B cell (primary cell): ENCODE measurements around the gene FOLR1. TPM values are rescaled to one million over a fixed set of nuclear protein-coding genes. Genes with fewer than 3 reads are reported as not detected.
"Not testable (repeated sequence)": the region's sequence is repeated elsewhere in the genome, so short reads cannot be mapped to it uniquely, and the experiment has no call there.

ENCODE experiments used
- ATAC-seq: fragments of 200-7000 bp; cut with Tn5 transposase; one replicate; pipeline ENCODE4 v1.10.0; 2021; ENCODE audit warnings: low read depth, mild to moderate bottlenecking, moderate number of reproducible peaks, moderate library complexity
- CTCF ChIA-PET: fragments of 350-600 bp; sonication (Branson Sonifier 250); formaldehyde crosslinking; loops from one replicate; lab custom pipeline; 2021; ENCODE audit warnings: antibody characterized with exemption, inconsistent platforms; lab: Charles Lee
- POLR2A ChIA-PET: fragments of 350-600 bp; sonication (Branson Sonifier 250); formaldehyde crosslinking; loops from one replicate; lab custom pipeline; 2021; ENCODE audit warnings: antibody characterized with exemption; lab: Charles Lee
- DNase-seq: peaks from one replicate; pipeline ENCODE4 v3.0.0; 2013
- H2AFZ ChIP-seq: 2 replicates; pipeline ENCODE4 v1.6.1; 2012; ENCODE audit warnings: mild to moderate bottlenecking, low read depth, low read length; ENCODE audit not compliant: insufficient read depth, poor library complexity, severe bottlenecking
- H3K27ac ChIP-seq, 2 donors: 1 replicate in 1 of 2; 2 replicates in 1 of 2; pipeline ENCODE4 v1.5.1; 2012 to 2013; ENCODE audit warnings: low read length in 2 of 2, mild to moderate bottlenecking in 2 of 2, moderate library complexity in 1 of 2
- H3K27me3 ChIP-seq, 4 experiments: fragments of 200-600 bp in 1 of 4; sonication (generic) in 1 of 4; replicated peaks in 1 of 4; 1 replicate in 2 of 4; 2 replicates in 2 of 4; pipeline versions ENCODE4 v1.6.1 to v1.7.0; 2013 to 2016; ENCODE audit warnings: low read length in 3 of 4, mild to moderate bottlenecking in 2 of 4, mixed read lengths in 1 of 4, moderate library complexity in 1 of 4; ENCODE audit not compliant: insufficient read depth in 4 of 4, control insufficient read depth in 3 of 4; ENCODE audit errors: control extremely low read depth in 1 of 4
- H3K36me3 ChIP-seq, 2 experiments: replicated peaks in 1 of 2; 1 replicate in 1 of 2; 2 replicates in 1 of 2; pipeline versions ENCODE4 v1.6.1 to v1.7.1; 2013; ENCODE audit warnings: low read length in 1 of 2; ENCODE audit not compliant: insufficient read depth in 2 of 2, control insufficient read depth in 1 of 2; ENCODE audit errors: control extremely low read depth in 1 of 2, extremely low read depth in 1 of 2
- H3K4me1 ChIP-seq, 2 donors: fragments of 200-600 bp in 1 of 2; sonication (generic) in 1 of 2; 1 replicate in 1 of 2; 2 replicates in 1 of 2; pipeline versions ENCODE4 v1.5.1 to v1.6.1; 2013 to 2017; ENCODE audit warnings: low read length in 2 of 2; ENCODE audit not compliant: control insufficient read depth in 2 of 2, insufficient read depth in 2 of 2
- H3K4me2 ChIP-seq: replicated peaks from 2 replicates; pipeline ENCODE3; 2012; ENCODE audit warnings: mild to moderate bottlenecking, low read depth, low read length; ENCODE audit not compliant: poor library complexity, severe bottlenecking
- H3K4me3 ChIP-seq, 5 experiments: fragments of 200-600 bp in 1 of 5; sonication (generic) in 1 of 5; 1 replicate in 3 of 5; 2 replicates in 2 of 5; pipeline versions ENCODE4 v1.5.1 to v1.7.0; 2011 to 2016; ENCODE audit warnings: low read length in 4 of 5, mild to moderate bottlenecking in 4 of 5, low read depth in 2 of 5, control low read depth in 1 of 5, moderate library complexity in 1 of 5; ENCODE audit not compliant: insufficient read depth in 1 of 5; ENCODE audit errors: control extremely low read depth in 1 of 5, extremely low read depth in 1 of 5
- H3K79me2 ChIP-seq: fragments of 200-600 bp; sonication (generic); one replicate; pipeline ENCODE4 v1.6.0; 2016; ENCODE audit warnings: low read length; ENCODE audit not compliant: control insufficient read depth, insufficient read depth
- H3K9ac ChIP-seq: fragments of 200-600 bp; sonication (generic); 2 replicates; pipeline ENCODE4 v1.6.1; 2017; ENCODE audit warnings: mild to moderate bottlenecking, low read length, moderate library complexity
- H3K9me3 ChIP-seq, 3 donors: one replicate each; pipeline versions ENCODE4 v1.6.1 to v1.7.1; 2013; ENCODE audit warnings: low read length in 2 of 3; ENCODE audit not compliant: control insufficient read depth in 2 of 3, insufficient read depth in 1 of 3; ENCODE audit errors: control extremely low read depth in 1 of 3
- H4K20me1 ChIP-seq: 2 replicates; pipeline ENCODE4 v1.6.0; 2012; ENCODE audit warnings: mild to moderate bottlenecking, low read length; ENCODE audit not compliant: insufficient read depth, control insufficient read depth, poor library complexity, severe bottlenecking
- H3K27ac Mint-ChIP-seq: one replicate; pipeline ENCODE4 v1.8.0; 2021; ENCODE audit warnings: mixed read lengths
- H3K27me3 Mint-ChIP-seq: one replicate; pipeline ENCODE4 v1.8.0; 2021; ENCODE audit warnings: mixed read lengths
- H3K4me1 Mint-ChIP-seq: one replicate; pipeline ENCODE4 v1.8.0; 2021; ENCODE audit warnings: mixed read lengths
- H3K4me3 Mint-ChIP-seq: one replicate; pipeline ENCODE4 v1.8.0; 2021; ENCODE audit warnings: mixed read lengths
- H3K9me3 Mint-ChIP-seq: one replicate; pipeline ENCODE4 v1.8.0; 2022; ENCODE audit warnings: mixed read lengths; ENCODE audit not compliant: insufficient read depth
- EZH2 ChIP-seq: IDR thresholded peaks from 2 replicates; pipeline ENCODE4 v1.6.1; 2012; ENCODE audit warnings: borderline replicate concordance, low read depth, mild to moderate bottlenecking, moderate library complexity, low read length; ENCODE audit not compliant: insufficient read depth, poor library complexity, severe bottlenecking
- WGBS: methylation state at CpG from one replicate; pipeline ENCODE4 v1.1.5; 2013; ENCODE audit warnings: missing lambda C conversion rate; ENCODE audit not compliant: insufficient coverage; 5-methylcytosine and 5-hydroxymethylcytosine counted together
- intact Hi-C: fragments of 100-400 bp; cut with micrococcal nuclease; formaldehyde crosslinking; loops from one replicate; pipeline ENCODE4 v1.10.0; 2022
- polyA plus RNA-seq: library from polyadenylated mRNA; depleted of rRNA; stranded (reverse); fragments of >200 nt; gene quantifications from 2 replicates; pipeline ENCODE4 v1.2.3, GENCODE V29; 2012
- total RNA-seq, 2 donors: library from RNA; stranded (reverse); fragments of 120-200 nt in 1 of 2; gene quantifications; 1 replicate in 1 of 2; 2 replicates in 1 of 2; pipeline versions ENCODE4 v1.2.3 to v1.2.4, GENCODE V29; 2013 to 2022
- TF ChIP-seq, protein P1 (sequence below): fragments of 200-600 bp; IDR thresholded peaks from one replicate; pipeline ENCODE4 v1.8.0; 2022; ENCODE audit warnings: antibody characterized with exemption, mild to moderate bottlenecking

FOLR1 gene
- total and polyA plus RNA-seq, 2 donors (not counting 1 experiment from before 2014, with no cell fraction given), result not detected

DNA sequence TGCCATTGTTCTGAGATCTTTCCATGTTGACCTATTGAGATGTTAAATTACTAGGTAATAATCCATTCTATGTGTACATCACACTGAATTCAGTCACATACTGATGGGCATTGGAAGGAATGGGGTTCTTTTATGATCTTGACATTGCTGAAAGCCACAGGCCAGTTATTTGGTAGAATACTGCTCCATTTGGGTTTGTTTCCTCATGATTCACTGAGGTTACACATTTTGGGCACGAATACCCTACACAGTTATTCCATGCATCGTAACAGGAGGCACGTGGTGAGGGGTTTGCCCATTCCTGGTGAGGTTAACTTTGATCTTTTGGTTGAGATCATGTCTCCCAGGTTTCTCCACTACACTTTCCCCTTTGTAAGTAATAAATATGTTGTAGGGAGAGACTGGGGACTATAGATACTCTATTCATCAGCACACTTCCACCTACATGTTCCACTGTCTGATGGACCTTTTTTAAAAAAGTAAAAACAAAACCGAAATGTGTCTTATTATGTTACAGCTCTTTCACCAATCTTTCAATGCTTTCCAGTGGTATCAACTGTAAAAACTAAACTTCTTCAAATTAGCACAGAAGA, 12.0 kb upstream of the FOLR1 start:
- Mint-ChIP-seq H3K9me3 (no peaks in the 10 kb centered on the region), H3K27ac (no peak overlapping the region), H3K4me1 (peaks cover 1% of the 10 kb centered on the region), H3K4me3 (no peak overlapping the region), H3K27me3 (peaks cover 25% of the 10 kb centered on the region)
- DNase-seq (no peak), ATAC-seq (no peak)
- ChIA-PET CTCF (interaction anchor here (1.1 to 1.8 kb wide), 4 partner anchors 41 to 151 kb away, joined by 3 to 5 read pairs (median 4); no protein-coding TSS in a partner anchor), POLR2A (interaction anchor here (0.6 kb wide), 1 partner anchor 39 kb away, joined by 7 read pairs; no protein-coding TSS in a partner anchor)
- Histone ChIP-seq H3K9ac (no peak overlapping the region), H3K4me2 (no peak overlapping the region), H3K27me3 (peaks cover 0 to 16% (median 1%) of the 10 kb centered on the region in 4 experiments), H3K27ac (no peak overlapping the region), H2AFZ (no peak overlapping the region), H3K36me3 (no peaks in the 10 kb centered on the region), H3K9me3 (no peaks in the 10 kb centered on the region), H4K20me1 (no peaks in the 10 kb centered on the region), H3K4me1 (no peaks in the 10 kb centered on the region), H3K4me3 (no peak overlapping the region), H3K79me2 (no peaks in the 10 kb centered on the region)
- TF ChIP-seq EZH2, result no peak
- TF ChIP-seq, protein P1, sequence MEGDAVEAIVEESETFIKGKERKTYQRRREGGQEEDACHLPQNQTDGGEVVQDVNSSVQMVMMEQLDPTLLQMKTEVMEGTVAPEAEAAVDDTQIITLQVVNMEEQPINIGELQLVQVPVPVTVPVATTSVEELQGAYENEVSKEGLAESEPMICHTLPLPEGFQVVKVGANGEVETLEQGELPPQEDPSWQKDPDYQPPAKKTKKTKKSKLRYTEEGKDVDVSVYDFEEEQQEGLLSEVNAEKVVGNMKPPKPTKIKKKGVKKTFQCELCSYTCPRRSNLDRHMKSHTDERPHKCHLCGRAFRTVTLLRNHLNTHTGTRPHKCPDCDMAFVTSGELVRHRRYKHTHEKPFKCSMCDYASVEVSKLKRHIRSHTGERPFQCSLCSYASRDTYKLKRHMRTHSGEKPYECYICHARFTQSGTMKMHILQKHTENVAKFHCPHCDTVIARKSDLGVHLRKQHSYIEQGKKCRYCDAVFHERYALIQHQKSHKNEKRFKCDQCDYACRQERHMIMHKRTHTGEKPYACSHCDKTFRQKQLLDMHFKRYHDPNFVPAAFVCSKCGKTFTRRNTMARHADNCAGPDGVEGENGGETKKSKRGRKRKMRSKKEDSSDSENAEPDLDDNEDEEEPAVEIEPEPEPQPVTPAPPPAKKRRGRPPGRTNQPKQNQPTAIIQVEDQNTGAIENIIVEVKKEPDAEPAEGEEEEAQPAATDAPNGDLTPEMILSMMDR, result no peak
- intact Hi-C loops, result no loop called here
- 100% methylated on average over 1 of the region's 4 CpGs for WGBS

DNA sequence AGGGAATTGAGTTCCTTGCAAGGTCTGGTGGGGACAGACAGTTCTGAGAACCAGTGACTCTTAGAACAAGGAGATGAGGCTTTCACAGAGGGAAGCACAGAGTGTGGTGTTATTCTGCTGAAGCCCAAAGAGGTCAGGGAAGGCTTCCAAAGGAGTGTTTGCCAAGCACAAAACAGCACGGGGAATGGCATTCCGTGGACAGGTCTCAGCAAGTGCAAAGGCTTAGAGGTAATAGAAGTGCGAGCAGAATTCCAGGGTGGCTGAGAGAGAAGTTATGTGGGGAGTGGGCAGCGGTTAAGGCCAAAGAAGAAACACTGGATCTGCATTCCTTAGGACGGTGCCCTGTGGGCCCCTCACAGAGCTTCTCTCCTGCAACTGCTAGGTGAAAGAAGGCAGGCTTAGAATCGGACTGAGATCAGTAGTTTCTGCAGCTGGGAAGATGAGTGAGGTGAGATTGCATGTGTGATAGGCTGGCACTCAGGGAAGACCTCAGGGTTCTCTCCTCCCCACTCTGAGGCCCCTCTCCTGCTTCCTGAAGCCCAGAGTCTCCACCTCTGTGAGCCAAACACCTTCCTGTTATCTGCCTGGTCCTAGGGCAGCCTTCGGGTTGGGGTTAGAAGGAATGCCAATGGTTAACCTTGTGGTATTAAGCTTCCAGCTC, 10.9 kb upstream of the FOLR1 start:
- H3K4me1 Mint-ChIP-seq, POLR2A ChIA-PET: not testable (repeated sequence)

DNA sequence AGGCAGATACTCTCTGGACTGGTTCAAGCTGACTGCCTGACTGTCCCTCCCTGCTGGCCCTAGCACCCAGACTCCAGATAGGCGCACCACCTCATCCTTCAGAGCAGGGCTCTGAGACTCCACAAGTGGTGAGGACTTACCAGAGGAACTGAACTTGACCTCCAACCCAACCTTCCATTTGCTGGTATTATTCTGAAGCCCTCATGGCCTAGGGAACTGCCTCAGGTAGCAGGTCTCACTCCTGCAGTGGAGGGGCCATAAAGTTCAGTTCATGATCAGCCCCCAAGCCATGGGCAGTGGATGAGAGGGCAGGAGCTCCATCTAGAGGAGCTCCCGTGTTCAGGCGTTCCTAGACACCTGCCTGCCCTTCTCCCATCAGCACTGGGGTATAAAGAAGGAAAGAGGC, 10.4 kb upstream of the FOLR1 start:
- CTCF ChIA-PET, result interaction anchor here (1.1 to 1.5 kb wide), 4 partner anchors 37 to 156 kb away, joined by 3 to 6 read pairs (median 4); no protein-coding TSS in a partner anchor
- WGBS, result 100% methylated on average over 1 of the region's 3 CpGs
- peaks cover 23% of the 10 kb centered on the region for H3K27me3 Mint-ChIP-seq
- H2AFZ ChIP-seq, POLR2A ChIA-PET, H3K4me1 ChIP-seq, H3K27ac ChIP-seq, H3K9ac ChIP-seq, H3K4me1 Mint-ChIP-seq, H4K20me1 ChIP-seq, DNase-seq, H3K4me3 ChIP-seq, intact Hi-C loops, ATAC-seq, H3K9me3 ChIP-seq, H3K27ac Mint-ChIP-seq, H3K9me3 Mint-ChIP-seq, H3K4me2 ChIP-seq, H3K4me3 Mint-ChIP-seq, H3K79me2 ChIP-seq, H3K36me3 ChIP-seq: not testable (repeated sequence)
- H3K27me3 ChIP-seq, result peaks cover 0 to 14% (median 1%) of the 10 kb centered on the region in 4 experiments

More for the DNA sequence above, 10.9 kb upstream of the FOLR1 start:
- H3K36me3 ChIP-seq, H3K79me2 ChIP-seq, H3K4me3 Mint-ChIP-seq, H3K27ac ChIP-seq, ATAC-seq, DNase-seq, H3K9me3 Mint-ChIP-seq, H3K4me1 ChIP-seq, H4K20me1 ChIP-seq, H3K9me3 ChIP-seq, H3K27ac Mint-ChIP-seq, H3K9ac ChIP-seq, H2AFZ ChIP-seq, intact Hi-C loops, H3K4me2 ChIP-seq, H3K4me3 ChIP-seq: not testable (repeated sequence)
- H3K27me3 ChIP-seq, result peaks cover 0 to 16% (median 1%) of the 10 kb centered on the region in 4 experiments
- peaks cover 23% of the 10 kb centered on the region for H3K27me3 Mint-ChIP-seq
- CTCF ChIA-PET, result interaction anchor here (1.1 to 1.5 kb wide), 5 partner anchors 37 to 156 kb away, joined by 3 to 6 read pairs (median 4); no protein-coding TSS in a partner anchor
- 95% methylated on average over 5 of the region's 7 CpGs for WGBS
